ENCODE data around the gene CRMP1.
A peak's percentile ranks its signal among the peaks of the same experiment; 100 is the strongest.
"Not testable (repeated sequence)": the region's sequence is repeated elsewhere in the genome, so short reads cannot be mapped to it uniquely, and the experiment has no call there.

CRMP1 gene

DNA sequence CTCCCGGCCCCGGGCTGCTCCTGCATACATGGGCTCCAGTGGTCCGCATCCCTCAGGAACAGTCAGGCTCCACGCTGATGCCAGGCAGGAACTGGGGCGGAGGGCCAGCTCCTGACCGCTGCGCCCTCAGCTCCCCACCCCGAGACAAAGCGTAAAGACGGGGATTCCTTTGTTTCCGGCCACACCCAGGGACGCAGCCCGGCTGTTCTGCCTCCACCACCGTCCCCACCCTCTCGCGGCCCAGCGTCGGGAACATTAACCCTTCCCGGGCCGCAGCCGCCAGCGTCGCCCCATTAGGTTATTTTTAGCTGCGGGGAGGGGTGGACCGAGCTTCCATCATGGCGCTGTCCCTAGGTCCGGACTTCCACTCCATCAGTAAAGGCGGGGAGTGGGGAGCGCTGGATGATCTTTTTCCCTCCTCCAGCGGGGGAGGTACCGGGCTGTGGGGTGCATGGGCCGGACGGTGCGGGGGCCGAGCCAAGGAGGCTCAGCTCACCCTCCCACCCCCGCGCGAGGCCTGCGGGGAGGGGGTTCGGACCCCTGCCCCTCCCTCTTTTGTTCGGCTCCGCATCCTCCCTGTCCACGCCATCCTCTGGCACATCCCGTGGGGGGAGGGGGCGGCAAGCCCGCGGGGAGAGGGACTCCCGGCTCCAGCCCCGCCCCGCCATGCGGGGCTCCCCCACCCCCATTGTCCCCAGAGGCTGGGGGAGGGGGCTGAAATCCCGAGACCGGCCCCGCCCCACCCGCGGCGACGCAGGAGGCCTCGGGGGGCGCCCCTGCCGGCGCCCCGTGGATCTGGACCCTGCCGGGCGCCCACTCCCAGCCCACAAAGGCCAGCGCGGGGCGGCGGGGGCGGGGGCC lies 5.3 kb downstream of the CRMP1 start:
- DNase-seq = no peak

DNA sequence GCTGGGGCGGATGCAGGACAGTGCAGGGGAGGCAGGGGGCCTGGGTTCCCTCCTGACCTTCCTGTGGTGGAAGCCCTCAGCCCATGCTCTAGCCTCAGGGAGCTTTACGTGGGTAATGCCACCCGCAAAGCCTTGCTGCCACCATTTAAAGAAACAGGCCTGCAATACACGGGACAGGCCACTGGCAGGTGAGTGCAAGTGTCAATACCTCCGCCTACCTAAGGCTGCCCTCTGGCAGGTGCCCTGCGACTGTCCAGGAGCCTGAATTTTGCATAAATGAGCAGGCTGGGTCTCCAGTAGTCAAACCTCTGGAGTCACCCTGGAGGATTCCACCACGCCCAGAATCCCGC lies 5.9 kb downstream of the CRMP1 start:
- no peak for DNase-seq

GRCh38 chr4:5885733-5886132 lies 7.2 kb downstream of the CRMP1 start:
- DNase-seq = no peak

- DNase-seq = no peak
Measured at GRCh38 chr4:5884796-5885195, 8.1 kb downstream of the CRMP1 start.

DNA sequence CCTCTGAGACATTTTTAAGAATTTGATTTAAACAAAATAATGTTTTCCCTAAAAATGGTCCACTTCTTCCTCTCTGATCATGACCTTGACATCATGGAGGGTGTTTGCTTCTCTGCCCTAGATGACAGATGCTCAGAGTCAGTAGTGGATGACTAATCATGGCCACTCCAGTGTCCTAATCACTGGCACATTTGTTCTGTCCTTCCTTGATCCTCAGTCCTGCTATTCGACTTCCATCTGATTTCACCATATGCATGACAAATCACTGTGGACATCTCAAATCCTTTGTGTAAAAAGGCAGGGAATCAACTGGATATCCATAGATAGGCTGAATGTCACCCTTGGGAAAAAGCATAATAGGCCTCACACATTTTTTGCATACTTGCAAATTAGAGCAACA lies 9.0 kb downstream of the CRMP1 start:
- DNase-seq = no peak

GRCh38 chr4:5882947-5883346 lies 9.9 kb downstream of the CRMP1 start:
- no peak for DNase-seq

GRCh38 chr4:5881340-5881739 lies 11.5 kb downstream of the CRMP1 start:
- no peak for DNase-seq

DNA sequence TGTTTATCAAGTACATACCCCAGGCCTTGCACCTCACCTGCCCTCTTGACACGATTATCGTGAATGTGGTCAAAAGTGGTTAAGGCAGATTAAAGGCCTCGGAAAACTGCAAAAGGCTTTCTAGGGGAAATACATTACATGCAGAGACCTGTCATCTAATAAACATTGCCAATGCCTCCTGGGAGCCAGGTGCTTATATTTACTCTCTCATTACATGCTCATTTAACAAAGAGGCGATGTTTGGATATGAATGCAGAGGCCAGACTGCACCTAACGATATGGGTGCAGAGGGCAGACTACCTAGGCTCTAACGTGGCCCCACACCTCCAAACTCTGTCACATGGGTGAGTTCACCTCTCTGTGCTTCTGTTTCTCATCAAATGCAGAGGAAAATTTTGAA lies 14.5 kb downstream of the CRMP1 start:
- no peak for DNase-seq

- DNase-seq = no peak
Measured at GRCh38 chr4:5877392-5877791, 15.5 kb downstream of the CRMP1 start.

GRCh38 chr4:5874811-5875449 lies 18.0 kb downstream of the CRMP1 start:
- DNase-seq = no peak

DNA sequence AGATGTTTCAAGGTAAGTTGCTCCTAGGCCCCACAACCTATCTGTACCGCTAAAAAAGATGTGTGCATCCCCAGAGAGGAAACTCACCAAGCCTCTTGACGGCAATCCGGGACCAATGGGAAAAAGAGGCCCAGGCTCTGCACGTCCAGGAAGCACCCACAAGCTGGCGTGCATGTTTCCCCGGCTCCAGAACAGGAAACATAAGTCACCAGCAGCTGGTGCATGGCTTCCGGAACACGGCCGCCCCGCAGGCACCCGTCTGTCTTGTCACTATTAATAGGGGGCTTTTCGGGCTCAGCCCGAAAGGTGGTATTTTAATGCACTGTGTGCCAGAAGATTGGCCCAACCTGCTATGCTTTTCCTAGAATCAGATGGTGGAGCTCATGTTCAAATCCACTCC lies 22.2 kb downstream of the CRMP1 start:
- peak in 1 of 5 donors; percentile 25 for DNase-seq

- DNase-seq = no peak
Measured at GRCh38 chr4:5869966-5870619, 22.8 kb downstream of the CRMP1 start.

GRCh38 chr4:5867866-5868265 lies 25.0 kb downstream of the CRMP1 start:
- DNase-seq = no peak

DNA sequence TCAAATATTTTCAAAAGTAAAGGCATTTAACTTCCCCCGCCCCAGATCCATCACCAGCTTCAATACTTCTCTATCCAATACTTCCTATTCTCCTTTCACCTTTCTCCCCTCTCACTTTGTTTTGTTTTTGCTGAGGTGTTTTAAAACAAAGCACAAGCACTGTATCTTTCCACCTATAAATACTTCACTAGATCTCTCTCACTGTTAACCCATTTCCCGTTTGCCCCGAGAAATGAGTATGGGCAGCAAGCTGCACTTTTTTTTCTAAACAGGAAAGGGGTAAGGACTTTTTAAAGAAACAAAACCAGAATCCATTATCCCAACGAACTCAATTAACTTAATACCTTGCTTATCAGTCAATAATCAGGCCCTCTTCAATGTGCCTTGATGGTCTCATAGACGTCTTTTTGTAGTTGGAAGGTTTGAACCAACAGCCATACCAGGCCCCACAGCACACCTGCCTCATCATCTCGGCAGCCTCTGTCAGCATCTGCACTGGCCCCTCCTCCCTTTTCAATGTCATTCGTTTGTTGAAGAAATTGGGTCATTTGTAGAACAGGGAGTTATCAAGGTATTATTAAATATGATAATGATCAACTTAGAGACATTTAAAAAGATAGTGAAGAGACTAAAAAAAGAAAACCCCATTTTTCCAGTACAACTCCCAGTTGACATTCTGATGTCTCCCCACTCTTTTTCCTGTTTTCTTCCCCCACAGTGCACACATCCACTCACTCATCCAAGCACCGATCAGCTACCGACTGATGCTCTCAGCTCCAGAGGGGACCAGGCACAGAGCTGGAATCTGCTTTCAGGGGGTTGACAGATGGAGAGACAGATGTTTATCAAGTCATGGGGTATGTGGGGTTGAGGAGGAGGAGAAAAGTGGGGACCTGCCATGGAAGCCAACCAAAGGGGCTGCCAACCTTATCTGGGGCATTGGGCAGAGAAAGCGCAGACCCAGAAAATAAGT lies 25.8 kb downstream of the CRMP1 start:
- DNase-seq = peak in 1 of 5 donors; percentile 33

DNA sequence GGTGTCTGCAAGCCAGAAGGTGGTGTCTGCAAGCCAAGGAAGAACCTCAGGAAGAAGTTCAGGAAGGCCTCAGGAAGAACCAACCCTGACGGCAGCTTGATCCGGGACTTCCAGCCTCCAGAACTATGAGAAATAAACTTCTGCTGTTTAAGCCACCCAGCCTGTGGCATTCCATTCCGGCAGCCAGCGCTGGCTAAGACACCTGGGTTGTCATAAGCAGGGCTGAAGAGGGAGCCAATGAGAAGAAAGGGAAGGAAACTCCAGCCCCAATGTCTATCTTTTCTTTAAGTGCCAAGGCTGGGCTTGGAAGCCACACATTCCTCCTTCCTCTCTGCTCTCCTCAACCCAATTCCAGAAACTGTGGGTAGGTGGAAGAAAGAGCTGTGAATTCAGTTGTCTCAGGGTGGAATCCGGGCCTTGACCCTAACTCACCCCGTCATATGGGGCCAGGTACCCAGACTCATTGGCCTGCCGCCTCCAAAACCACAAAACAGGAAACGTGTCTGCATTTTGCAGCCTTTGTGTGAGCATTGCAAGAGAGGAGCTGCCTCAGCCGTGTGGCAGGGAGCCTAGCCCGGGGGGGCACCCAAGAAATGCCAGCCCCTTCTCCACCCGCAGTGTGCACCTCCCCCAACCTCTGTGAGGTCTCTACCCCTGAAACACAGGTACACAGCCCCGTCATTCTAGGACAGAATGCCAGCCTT lies 26.8 kb downstream of the CRMP1 start:
- DNase-seq = peak in 1 of 5 donors; percentile 54

DNA sequence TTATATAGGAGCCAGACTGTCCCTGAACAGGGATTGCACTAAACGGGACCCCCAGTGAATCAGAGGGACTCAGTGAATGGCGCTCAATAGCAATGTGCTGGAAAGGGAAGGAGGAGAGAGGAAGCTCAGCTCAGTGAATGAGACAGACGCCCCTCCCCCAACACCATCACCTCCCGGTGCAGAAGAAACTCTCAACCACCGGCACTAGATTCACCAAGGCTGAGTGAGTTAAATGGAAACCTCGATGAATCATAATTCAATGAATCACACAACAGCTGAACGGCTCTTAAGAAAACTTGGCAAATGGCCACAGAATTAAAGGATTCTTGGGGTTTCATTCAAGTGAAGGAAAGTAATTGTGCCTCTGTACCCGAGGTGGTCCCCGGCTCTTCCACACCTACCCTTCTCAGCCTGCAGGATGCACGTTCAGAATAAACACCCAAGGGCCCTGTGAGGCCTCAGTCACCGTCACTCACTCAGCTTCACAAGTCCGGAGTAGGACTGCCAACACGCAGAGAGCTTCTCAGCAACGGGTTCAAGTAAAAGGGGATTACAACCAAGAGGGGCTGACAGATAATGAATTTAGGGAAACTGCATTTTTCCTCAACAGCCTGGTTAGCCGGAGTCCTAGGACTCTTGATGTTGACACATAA lies 29.3 kb downstream of the CRMP1 start:
- peak in 1 of 5 donors; percentile 87 for DNase-seq

- no peak for DNase-seq
Measured at GRCh38 chr4:5858020-5858769, 34.7 kb downstream of the CRMP1 start.

DNA sequence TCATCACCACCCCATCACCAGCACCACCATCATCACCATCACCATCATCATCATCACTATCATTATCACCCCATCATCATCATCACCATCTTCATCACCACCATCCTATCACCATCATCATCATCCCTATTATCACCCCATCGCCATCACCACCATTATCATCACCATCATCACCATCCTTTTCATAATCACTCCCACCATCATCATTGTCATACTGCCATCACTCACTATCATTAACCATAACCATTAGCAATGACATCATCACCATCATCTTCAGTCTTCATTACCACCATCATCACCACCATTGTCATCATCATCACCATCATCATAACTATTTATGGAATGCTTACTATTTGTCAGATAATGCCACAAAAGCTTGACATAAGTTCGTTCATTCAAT lies 35.7 kb downstream of the CRMP1 start:
- no peak for DNase-seq

- DNase-seq = not testable (repeated sequence)
Measured at GRCh38 chr4:5856362-5856761, 36.5 kb downstream of the CRMP1 start.

- no peak for DNase-seq
Measured at GRCh38 chr4:5854929-5855328, 38.0 kb downstream of the CRMP1 start.

Measured in T-helper 1 cell (primary cell).